Measurements from ENCODE around the gene POMT2.
A peak's percentile ranks its signal among the peaks of the same experiment; 100 is the strongest.

The POMT2 gene

DNA sequence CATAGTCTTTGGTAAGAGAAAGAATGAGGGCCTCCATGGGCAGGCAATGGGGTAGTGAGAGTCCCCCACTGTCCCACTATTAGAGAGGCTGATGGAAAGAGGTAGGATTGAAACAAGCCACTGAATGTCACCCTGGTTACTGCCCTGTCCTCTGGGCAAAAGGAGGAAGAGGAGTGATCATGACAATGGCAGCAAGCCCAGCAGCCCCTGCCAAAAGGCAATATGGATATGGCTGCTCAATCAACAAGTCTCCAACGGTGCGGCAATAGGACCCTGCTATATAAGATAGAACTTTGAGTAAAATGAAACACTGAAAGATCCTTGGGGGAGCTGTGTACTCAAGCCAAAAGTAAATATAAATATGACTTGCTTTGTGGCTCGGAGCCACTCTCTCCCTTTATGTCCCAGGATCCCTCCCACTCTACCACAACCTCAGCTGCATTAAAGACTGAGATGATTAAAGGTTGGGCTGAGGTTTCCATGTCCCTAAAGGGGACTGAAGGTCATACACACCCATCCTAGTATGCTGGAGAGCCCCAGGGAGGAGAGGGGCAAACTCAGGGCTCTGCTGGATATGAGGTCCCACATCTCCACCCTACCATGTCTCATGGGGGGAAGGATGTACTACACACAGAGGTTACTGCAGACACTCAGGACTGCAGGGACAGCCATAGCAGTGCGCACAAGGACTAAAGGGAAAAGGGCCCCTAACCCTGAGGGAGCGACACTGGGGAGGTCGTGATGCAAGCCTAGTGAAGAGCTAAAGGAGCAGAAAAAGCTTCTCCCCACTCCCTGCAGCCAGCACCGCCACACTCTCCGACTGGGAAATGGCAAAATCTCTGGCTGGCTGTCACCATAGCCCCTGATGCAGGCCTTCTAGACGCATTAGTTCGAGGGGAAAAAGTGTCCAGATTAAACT, 5.9 kb downstream of the POMT2 start:
- TF ChIP-seq, protein P1, sequence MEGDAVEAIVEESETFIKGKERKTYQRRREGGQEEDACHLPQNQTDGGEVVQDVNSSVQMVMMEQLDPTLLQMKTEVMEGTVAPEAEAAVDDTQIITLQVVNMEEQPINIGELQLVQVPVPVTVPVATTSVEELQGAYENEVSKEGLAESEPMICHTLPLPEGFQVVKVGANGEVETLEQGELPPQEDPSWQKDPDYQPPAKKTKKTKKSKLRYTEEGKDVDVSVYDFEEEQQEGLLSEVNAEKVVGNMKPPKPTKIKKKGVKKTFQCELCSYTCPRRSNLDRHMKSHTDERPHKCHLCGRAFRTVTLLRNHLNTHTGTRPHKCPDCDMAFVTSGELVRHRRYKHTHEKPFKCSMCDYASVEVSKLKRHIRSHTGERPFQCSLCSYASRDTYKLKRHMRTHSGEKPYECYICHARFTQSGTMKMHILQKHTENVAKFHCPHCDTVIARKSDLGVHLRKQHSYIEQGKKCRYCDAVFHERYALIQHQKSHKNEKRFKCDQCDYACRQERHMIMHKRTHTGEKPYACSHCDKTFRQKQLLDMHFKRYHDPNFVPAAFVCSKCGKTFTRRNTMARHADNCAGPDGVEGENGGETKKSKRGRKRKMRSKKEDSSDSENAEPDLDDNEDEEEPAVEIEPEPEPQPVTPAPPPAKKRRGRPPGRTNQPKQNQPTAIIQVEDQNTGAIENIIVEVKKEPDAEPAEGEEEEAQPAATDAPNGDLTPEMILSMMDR (conservative IDR thresholded peaks at IDR 0.05; ENCODE audit: low read depth), result no peak
- POLR2A ChIA-PET (ENCODE audit: low non-redundant PET), result no interaction called here
- DNase-seq (ENCODE audit: low spot score), result no peak
- H3K27ac ChIP-seq, result peak overlapping the region; percentile 88
- CTCF ChIA-PET, result interaction anchor here (0.6 to 2.6 kb wide), 9 partner anchors 7 to 439 kb away, joined by 3 to 49 read pairs (median 5); no protein-coding TSS in a partner anchor

DNA sequence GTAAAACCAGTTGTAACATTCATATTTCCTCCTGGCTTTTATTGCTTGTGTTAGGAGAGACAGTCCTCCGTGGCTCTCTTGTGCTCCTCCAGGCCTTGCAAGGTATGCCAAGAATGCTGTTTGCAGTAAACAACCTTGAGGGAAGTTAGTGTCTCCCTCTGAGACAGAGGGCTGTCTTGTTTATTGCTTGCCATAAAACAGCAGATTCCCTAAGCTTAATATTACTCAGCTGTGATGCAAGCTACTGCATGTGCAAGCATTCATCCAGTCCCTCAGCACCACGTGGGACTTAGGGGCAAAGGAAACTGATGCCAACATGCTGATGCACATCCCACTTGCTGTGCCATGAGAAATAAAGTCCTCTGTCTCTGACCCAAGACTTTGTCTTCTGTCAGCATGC, 6.6 kb downstream of the POMT2 start:
- peak; percentile 71 for DNase-seq (ENCODE audit: low spot score)
- TF ChIP-seq, protein P1 (conservative IDR thresholded peaks at IDR 0.05; ENCODE audit: low read depth), result no peak
- ChIA-PET POLR2A (ENCODE audit: low non-redundant PET) (interaction anchor here (0.5 kb wide), 1 partner anchor 44 kb away, joined by 6 read pairs; no protein-coding TSS in a partner anchor), CTCF (interaction anchor here (1.7 kb wide), 1 partner anchor 13 kb away, joined by 6 read pairs; no protein-coding TSS in a partner anchor)
- peak overlapping the region; percentile 88 for H3K27ac ChIP-seq

DNA sequence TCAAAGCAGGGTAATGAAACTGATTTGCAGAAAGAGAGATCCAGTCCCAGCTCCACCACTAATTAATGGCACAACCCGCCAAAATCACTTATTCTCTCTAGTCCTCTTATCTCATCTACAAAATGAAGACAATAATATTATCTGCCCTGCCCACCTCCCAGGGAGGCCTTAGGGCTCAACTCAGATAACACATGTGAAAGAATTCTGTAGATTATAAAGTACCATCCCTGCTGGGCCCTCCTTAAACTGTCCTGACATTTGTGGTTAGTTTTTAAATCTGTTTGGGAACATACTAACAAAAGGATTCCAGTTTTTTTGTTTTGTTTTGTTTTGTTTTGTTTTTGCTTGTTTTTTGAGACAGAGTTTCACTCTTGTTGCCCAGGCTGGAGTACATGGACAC, 7.3 kb downstream of the POMT2 start:
- TF ChIP-seq, protein P1 (conservative IDR thresholded peaks at IDR 0.05; ENCODE audit: low read depth), result no peak
- H3K27ac ChIP-seq, result peak overlapping the region; percentile 88
- no peak for DNase-seq (ENCODE audit: low spot score)
- POLR2A ChIA-PET (ENCODE audit: low non-redundant PET), result interaction anchor here (0.5 kb wide), 1 partner anchor 43 kb away, joined by 6 read pairs; no protein-coding TSS in a partner anchor
- CTCF ChIA-PET, result interaction anchor here (1.7 kb wide), 1 partner anchor 12 kb away, joined by 6 read pairs; no protein-coding TSS in a partner anchor

- H3K27ac ChIP-seq, result no peak overlapping the region; the same call in 1 of the 2 replicates
- ChIA-PET CTCF (interaction anchor here (0.7 kb wide), 1 partner anchor 10 kb away, joined by 3 read pairs; no protein-coding TSS in a partner anchor), POLR2A (ENCODE audit: low non-redundant PET) (no interaction called here)
- DNase-seq (ENCODE audit: low spot score), result no peak
- TF ChIP-seq, protein P1 (conservative IDR thresholded peaks at IDR 0.05; ENCODE audit: low read depth), result no peak
Measured at GRCh38 chr14:77311217-77311616, 9.5 kb downstream of the POMT2 start.

DNA sequence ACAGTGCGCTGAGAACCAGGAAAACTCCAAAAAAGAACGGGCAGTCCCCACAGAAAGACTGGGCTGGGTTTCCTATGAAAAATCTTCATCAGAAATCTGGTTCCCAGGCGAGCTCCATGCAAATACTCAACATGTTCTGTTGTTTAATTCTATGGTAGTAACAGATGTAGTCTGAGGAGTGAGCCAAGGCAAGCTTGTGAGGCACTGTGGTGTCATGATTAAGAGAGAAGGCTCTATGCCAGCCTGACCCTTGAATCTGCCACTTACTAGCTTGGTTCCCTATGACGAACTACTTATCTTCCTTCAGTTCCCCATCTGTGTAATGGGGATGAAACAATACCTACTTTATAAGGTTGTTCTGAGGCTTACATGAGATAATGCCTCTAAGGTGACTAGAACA, 10.7 kb downstream of the POMT2 start:
- CTCF ChIA-PET, result no interaction called here
- DNase-seq (ENCODE audit: low spot score), result no peak
- H3K27ac ChIP-seq, result 0 out of 2 replicates have a peak overlapping the region, but pooled peaks have one; percentile 8
- TF ChIP-seq, protein P1 (conservative IDR thresholded peaks at IDR 0.05; ENCODE audit: low read depth), result no peak
- POLR2A ChIA-PET (ENCODE audit: low non-redundant PET), result no interaction called here

GRCh38 chr14:77309131-77309530, 11.6 kb downstream of the POMT2 start:
- no peak overlapping the region for H3K27ac ChIP-seq
- ChIA-PET POLR2A (ENCODE audit: low non-redundant PET) (no interaction called here), CTCF (no interaction called here)
- no peak for DNase-seq (ENCODE audit: low spot score)
- TF ChIP-seq, protein P1 (conservative IDR thresholded peaks at IDR 0.05; ENCODE audit: low read depth), result no peak

Data from RWPE1 (cell line).